Islet of Langerhans (tissue), 1 donor: Measurements from ENCODE around the gene IQCM.

Source experiments
- FAIRE-seq: peaks from one replicate; lab custom pipeline; 2011; peaks lifted over from hg19 to GRCh38; lab: Jason Lieb, UNC

Gene IQCM

GRCh38 chr4:149768477-149768876, 47.2 kb downstream of the IQCM start:
- FAIRE-seq, result no peak

- FAIRE-seq, result no peak
Observed at GRCh38 chr4:149766135-149766534, 49.5 kb downstream of the IQCM start.

GRCh38 chr4:149765630-149766029, 50.0 kb downstream of the IQCM start:
- FAIRE-seq, result no peak

- FAIRE-seq, result no peak
Observed at GRCh38 chr4:149755969-149756368, 59.7 kb downstream of the IQCM start.

GRCh38 chr4:149754526-149754925, 61.1 kb downstream of the IQCM start:
- FAIRE-seq, result no peak

- FAIRE-seq, result no peak
Observed at GRCh38 chr4:149752729-149753128, 62.9 kb downstream of the IQCM start.

- FAIRE-seq, result no peak
Observed at GRCh38 chr4:149751174-149751573, 64.5 kb downstream of the IQCM start.

- no peak for FAIRE-seq
Observed at GRCh38 chr4:149749784-149750183, 65.9 kb downstream of the IQCM start.

GRCh38 chr4:149747646-149748045, 68.0 kb downstream of the IQCM start:
- FAIRE-seq, result no peak

- FAIRE-seq, result no peak
Observed at GRCh38 chr4:149746276-149746675, 69.4 kb downstream of the IQCM start.

GRCh38 chr4:149741186-149741831, 74.3 kb downstream of the IQCM start:
- no peak for FAIRE-seq

GRCh38 chr4:149738156-149738555, 77.5 kb downstream of the IQCM start:
- FAIRE-seq, result no peak

- no peak for FAIRE-seq
Observed at GRCh38 chr4:149735796-149736195, 79.8 kb downstream of the IQCM start.

- FAIRE-seq, result no peak
Observed at GRCh38 chr4:149728444-149728843, 87.2 kb downstream of the IQCM start.

GRCh38 chr4:149727663-149728062, 88.0 kb downstream of the IQCM start:
- no peak for FAIRE-seq

GRCh38 chr4:149723065-149723464, 92.6 kb downstream of the IQCM start:
- no peak for FAIRE-seq

GRCh38 chr4:149719806-149720205, 95.8 kb downstream of the IQCM start:
- FAIRE-seq, result no peak

- FAIRE-seq, result no peak
Observed at GRCh38 chr4:149719357-149719756, 96.3 kb downstream of the IQCM start.

GRCh38 chr4:149718500-149718899, 97.1 kb downstream of the IQCM start:
- no peak for FAIRE-seq

- no peak for FAIRE-seq
Observed at GRCh38 chr4:149716728-149717127, 98.9 kb downstream of the IQCM start.

- no peak for FAIRE-seq
Observed at GRCh38 chr4:149715822-149716585, 99.6 kb downstream of the IQCM start.

- no peak for FAIRE-seq
Observed at GRCh38 chr4:149713031-149713430, 102.6 kb downstream of the IQCM start.

GRCh38 chr4:149711593-149712365, 103.9 kb downstream of the IQCM start:
- FAIRE-seq, result no peak
